ENCODE results near the gene HGF.

DNA sequence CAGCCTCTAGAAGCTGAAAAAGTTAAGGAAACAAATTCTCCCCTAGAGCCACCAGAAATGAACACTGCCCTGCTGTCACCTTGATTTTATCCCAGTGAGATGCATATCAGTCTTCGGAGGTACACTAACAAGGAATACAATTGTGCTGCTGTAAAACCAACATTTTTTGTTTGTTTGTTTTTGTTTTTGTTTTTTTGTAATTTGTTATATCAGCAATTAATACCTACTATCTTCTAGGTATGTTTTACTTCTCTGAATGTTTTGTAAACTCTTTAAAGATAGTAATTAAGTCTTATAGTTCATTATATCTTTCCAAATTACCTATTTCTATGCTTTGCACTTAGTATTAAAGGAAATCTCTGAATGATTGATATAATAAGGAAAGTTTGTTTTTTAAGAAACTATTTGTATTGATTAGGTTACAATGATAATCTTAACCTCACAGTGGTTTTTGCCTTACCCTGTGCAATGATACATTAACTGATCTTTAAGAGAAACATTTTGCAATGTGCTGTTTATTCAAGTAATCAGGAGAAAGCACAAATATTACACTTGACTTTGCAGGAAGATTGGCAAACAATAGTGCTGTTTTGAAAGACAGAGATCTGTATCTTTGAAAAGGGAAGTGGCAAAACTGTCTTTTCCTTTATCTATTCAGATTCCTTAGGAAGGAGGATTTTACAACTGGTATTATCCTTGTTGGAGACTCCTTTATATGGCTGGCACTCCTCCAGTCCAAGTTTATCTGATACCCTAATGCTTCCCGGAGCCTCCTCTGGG, 11.3 kb upstream of the HGF start:
- TF ChIP-seq, protein P1, sequence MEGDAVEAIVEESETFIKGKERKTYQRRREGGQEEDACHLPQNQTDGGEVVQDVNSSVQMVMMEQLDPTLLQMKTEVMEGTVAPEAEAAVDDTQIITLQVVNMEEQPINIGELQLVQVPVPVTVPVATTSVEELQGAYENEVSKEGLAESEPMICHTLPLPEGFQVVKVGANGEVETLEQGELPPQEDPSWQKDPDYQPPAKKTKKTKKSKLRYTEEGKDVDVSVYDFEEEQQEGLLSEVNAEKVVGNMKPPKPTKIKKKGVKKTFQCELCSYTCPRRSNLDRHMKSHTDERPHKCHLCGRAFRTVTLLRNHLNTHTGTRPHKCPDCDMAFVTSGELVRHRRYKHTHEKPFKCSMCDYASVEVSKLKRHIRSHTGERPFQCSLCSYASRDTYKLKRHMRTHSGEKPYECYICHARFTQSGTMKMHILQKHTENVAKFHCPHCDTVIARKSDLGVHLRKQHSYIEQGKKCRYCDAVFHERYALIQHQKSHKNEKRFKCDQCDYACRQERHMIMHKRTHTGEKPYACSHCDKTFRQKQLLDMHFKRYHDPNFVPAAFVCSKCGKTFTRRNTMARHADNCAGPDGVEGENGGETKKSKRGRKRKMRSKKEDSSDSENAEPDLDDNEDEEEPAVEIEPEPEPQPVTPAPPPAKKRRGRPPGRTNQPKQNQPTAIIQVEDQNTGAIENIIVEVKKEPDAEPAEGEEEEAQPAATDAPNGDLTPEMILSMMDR (IDR thresholded peaks at IDR 0.05) = no peak
- no peak for TF ChIP-seq POLR2A (IDR thresholded peaks at IDR 0.05)
